GM18861 (cell line): ENCODE results near the gene VWA5A.
A peak's percentile ranks its signal among the peaks of the same experiment; 100 is the strongest.

Experiments
- ATAC-seq: cut with Tn5 transposase; IDR thresholded peaks from one replicate; pipeline ENCODE4 v1.9.1; 2021; ENCODE audit not compliant: unreplicated experiment

VWA5A gene

GRCh38 chr11:124114942-124115781 is at the start of gene VWA5A:
Gene VWA5A, plus strand, starts transcription at chr11:124115450. Its CDS starts 2,062 bp downstream, at chr11:124117512.
- ATAC-seq = peak; percentile 100

GRCh38 chr11:124068601-124069110 is 46.6 kb upstream of the VWA5A start:
- ATAC-seq = no peak

GRCh38 chr11:124069429-124070401 is 45.5 kb upstream of the VWA5A start:
- peak; percentile 33 for ATAC-seq

- peak; percentile 92 for ATAC-seq
Observed at GRCh38 chr11:124070915-124071622, 44.2 kb upstream of the VWA5A start.

- no peak for ATAC-seq
Observed at GRCh38 chr11:124071623-124071948, 43.7 kb upstream of the VWA5A start.

- no peak for ATAC-seq
Observed at GRCh38 chr11:124072147-124072546, 43.1 kb upstream of the VWA5A start.

- no peak for ATAC-seq
Observed at GRCh38 chr11:124074554-124074953, 40.7 kb upstream of the VWA5A start.

- ATAC-seq = no peak
Observed at GRCh38 chr11:124075492-124075840, 39.8 kb upstream of the VWA5A start.

GRCh38 chr11:124075841-124076651 is 39.2 kb upstream of the VWA5A start:
- peak; percentile 53 for ATAC-seq

GRCh38 chr11:124077266-124077665 is 38.0 kb upstream of the VWA5A start:
- no peak for ATAC-seq

GRCh38 chr11:124078591-124078990 is 36.7 kb upstream of the VWA5A start:
- ATAC-seq = no peak

- ATAC-seq = no peak
Observed at GRCh38 chr11:124079631-124080326, 35.5 kb upstream of the VWA5A start.

GRCh38 chr11:124080327-124081001 is 34.8 kb upstream of the VWA5A start:
- ATAC-seq = no peak

GRCh38 chr11:124081483-124081882 is 33.8 kb upstream of the VWA5A start:
- ATAC-seq = no peak

GRCh38 chr11:124082371-124082770 is 32.9 kb upstream of the VWA5A start:
- ATAC-seq = no peak

GRCh38 chr11:124085583-124085982 is 29.7 kb upstream of the VWA5A start:
- no peak for ATAC-seq

GRCh38 chr11:124085997-124086846 is 29.0 kb upstream of the VWA5A start:
- ATAC-seq = no peak

GRCh38 chr11:124090996-124091395 is 24.3 kb upstream of the VWA5A start:
- ATAC-seq = no peak
